Upper lobe of left lung (tissue), 4 donors: ENCODE results near the gene CDKN2AIP.

ENCODE experiments used
- CTCF ChIP-seq, 6 experiments: fragments of 450-650 bp in 4 of 6; fragments of 200-600 bp in 2 of 6; sonication (generic) in 2 of 6; IDR thresholded peaks; one replicate each; pipeline ENCODE4 v1.5.1; 2016 to 2019; ENCODE audit warnings: antibody characterized with exemption in 6 of 6
- EP300 ChIP-seq, 4 donors: sonication (generic); formaldehyde crosslinking; IDR thresholded peaks; one replicate each; pipeline ENCODE4 v1.5.1; 2017; ENCODE audit warnings: antibody characterized with exemption in 4 of 4, control low read depth in 2 of 4
- POLR2A ChIP-seq, 4 donors: fragments of 450-650 bp; IDR thresholded peaks; one replicate each; pipeline ENCODE4 v1.5.1; 2016 to 2017; ENCODE audit warnings: antibody characterized with exemption in 4 of 4, mild to moderate bottlenecking in 2 of 4
- POLR2AphosphoS5 ChIP-seq, 2 donors: sonication (generic); formaldehyde crosslinking; IDR thresholded peaks; one replicate each; pipeline ENCODE4 v1.5.1; 2017; ENCODE audit warnings: antibody characterized with exemption in 2 of 2

GRCh38 chr4:183445097-183445428 is 627 bp downstream of the CDKN2AIP start:
- no peak for TF ChIP-seq CTCF (IDR thresholded peaks at IDR 0.05)
- no peak for TF ChIP-seq POLR2A (IDR thresholded peaks at IDR 0.05)
- TF ChIP-seq EP300 (IDR thresholded peaks at IDR 0.05) = no peak
- TF ChIP-seq POLR2AphosphoS5 (IDR thresholded peaks at IDR 0.05) = no peak
